ENCODE results near the gene TSHZ3.

TSHZ3 gene

DNA sequence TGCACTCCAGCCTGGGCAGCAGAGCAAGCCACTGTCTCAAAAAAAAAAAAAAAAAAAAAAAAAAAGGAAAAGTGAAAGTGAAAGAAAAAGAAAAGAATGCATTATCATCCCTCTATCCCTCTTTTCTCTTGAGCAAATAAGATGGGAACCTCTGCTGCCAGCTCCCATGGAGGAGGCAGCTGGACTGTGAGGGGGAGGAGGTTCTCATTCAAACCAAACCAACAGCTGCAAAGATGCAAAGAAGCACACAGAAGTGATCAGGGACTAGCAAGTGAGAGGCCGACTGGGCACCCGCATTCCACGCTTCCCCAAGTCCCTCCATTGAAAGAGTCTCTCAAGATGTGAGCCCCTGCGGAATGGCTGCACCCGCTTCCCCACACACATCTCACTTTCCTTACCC is 63.5 kb downstream of the TSHZ3 start:
- DNase-seq, result no peak

DNA sequence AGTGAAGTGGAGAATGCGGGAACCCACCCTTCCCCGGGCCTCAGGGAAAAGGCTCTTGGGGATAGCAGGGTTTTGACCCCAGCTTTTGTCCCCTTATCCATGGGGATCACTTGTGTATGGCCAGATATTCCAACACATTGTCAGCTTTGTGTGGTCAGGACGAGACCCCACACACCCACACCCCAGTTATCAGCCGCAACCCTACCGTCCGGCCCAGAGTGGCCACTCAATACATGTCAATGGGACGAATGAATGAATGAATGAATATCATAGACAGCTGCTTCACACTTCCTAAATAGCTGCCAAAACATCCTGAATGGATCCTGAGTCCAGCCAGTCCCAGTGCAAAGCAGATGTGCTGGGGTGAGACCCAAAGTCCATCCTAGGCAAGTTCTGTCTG is 64.6 kb downstream of the TSHZ3 start:
- no peak for DNase-seq

DNA sequence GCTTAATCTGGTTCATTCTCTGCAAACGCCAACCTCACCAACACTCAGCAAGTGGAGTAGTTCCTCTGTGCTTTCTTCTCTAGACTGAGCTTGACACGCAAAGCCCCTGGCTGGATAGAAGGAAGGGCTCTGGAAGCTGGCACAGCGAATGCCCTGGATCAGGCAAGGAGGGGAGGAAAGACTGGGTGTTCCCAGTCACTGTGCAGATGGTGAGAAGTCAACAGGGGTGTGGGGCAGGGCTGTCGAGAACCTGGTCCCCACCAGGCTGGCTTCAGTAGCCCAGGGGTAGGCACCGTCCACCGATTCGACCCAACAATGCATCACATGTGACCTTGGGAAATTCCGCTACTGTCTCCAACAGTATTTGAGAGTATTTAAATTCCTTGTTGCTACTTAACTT is 65.5 kb downstream of the TSHZ3 start:
- no peak for DNase-seq

DNA sequence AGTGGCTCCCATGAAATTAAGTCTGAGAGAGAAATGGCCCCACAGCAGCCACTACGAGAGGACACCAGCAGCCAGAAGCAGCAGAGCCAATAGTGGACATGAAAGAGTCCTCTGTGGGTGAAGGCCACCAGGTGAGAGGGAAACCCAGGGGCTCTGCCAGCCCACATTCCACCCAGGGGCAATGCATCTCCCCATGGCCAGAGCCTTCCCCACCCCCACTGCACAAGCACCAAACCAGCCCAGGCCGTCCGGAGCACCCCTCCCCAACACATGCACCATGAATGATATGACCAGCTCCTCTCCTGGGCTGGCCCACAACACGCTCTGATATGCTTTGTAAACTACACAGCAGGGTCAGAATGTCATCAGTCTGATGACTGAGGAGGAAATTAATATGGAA is 66.9 kb downstream of the TSHZ3 start:
- no peak for DNase-seq

DNA sequence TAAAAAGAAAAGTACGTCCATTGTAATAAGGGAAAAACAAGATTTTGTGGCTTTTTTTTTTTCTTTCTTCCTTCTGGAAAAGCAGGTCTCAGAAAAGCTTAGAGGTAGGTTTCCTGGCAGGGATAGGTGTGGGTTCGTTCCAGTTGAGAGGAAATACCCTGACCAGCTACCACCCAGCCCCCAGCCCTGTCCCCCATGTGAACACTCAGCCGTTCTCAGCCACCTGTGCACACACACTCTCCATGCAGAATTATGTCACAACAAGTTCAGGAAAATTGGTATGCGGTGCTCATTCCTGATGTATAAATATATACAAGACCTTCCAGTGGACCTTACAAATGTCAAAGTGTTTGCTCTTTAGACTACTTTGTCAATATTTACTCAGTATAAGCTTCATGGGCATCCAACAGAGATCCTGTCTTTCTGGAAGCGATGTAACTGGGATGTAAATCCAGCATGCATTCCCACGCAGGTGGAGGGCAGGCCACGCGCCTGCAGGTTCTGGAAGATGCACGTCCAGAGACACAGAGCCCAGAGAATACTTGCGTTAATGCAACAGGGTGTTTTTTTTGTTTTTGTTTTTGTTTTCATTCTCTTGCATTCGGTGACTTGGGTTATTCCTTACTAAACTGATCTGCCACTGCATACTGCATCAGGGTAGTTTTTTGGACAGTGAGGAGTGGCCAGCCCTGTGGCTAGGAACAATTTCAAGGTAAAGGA is 68.8 kb downstream of the TSHZ3 start:
- DNase-seq, result no peak

DNA sequence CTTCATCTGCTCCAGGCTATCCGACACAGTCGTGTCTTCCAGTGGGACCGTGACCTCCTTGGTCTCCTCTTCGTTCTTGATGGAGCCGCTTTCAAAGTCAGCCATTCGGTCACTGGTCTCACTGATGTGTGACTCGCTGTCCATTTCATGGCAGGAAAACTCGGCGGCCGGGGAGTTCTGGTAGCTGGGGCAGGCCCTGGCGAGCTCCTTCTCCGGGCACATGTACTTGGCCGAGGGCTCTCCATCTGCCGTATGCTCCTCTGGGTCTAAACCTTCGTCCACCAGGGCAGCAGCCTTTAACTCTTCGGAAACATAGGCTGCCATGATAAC is 69.8 kb downstream of the TSHZ3 start:
- DNase-seq, result no peak

DNA sequence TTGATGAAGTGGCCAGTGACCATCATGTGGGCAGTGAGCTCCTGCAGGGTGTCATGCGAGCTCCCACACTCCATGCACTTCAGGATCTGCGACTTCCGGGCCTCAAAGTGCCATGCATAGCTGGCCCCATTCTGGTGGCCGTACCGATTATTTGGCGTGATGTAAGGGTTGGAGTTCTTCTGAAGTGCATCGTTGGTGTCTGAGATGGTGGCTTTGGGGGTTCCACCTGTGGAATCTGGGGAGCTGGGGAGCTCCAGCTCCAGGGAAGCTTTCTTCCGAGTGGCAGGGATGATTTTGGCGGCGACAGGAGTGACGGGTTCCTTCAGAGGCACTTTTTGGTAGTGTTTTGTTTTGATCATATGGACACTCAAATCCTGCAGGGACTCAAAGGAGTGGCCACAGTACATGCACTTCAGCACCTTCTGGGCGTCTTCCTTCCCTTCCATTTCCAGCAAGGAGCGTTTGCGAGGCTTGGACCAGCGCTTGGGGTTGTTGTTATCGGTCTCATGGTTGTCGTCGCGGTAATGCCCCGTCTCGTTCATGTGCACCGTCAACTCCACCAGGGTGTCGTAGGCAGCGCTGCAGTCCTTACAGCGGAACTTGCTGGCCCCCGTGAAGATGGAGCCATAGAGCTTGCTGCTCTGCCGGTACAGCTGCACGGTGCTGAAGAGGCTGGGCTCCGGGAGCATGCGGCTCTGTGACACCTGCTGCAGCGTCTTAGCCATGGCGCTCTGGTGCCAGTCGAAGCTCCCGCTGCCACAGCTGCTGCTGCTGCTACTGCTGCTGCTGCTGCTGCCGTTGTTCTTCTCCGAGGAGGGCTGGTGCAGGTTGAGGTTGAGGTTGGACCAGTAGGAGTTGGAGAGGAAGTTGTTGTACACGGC is 70.4 kb downstream of the TSHZ3 start:
- no peak for DNase-seq

DNA sequence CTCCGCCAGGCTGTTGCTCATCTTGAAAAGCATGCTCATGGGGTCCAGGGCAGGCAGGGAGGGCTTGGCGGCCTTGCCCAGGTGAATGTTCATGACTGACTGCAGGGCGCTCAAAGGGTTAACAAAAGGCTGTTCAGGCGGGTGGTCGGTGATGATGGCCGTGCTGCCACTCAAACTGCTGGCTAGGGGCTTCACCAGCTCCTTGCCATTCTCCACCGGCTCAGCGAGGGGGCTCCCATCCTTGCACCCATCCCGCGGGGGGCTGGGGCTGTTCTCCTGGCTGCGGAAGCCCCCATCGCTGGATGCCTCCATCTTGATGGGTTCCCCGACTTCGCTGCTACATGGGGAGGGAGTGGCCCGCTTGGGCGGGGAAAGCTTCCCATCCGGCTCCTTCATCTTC is 71.7 kb downstream of the TSHZ3 start:
- DNase-seq, result no peak

DNA sequence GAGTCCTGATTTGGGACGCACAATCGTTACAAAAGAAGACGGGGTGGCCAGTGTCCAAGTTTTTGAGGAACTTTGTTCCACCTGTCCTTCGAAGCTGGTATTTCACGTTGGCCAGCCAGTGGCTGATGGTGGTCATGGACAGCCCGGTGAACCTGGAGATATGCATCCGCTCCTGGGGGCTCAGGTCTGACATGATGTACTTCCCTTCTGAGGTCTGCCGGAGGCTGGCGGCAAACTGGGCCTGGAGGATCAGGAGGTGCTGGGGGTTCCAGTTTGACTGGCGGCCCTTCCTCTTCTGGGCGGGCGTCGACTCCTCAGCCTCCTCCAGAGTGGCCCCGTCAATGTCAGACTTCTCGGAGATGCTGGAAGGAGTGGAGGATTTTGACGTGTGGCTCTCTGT is 72.4 kb downstream of the TSHZ3 start:
- no peak for DNase-seq

DNA sequence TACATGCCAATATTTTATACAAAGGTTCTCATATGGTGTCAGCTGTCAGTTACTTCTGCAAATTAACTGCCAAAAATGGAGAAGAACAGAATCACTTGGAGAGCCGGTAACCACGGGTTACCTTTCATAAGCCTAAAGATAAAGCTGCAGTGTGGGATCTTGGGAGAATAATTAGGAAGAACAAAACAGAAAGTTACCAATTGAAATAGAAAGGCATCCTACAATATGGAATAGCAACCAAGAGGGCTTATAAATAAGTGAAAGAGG is 74.2 kb downstream of the TSHZ3 start:
- DNase-seq, result no peak

DNA sequence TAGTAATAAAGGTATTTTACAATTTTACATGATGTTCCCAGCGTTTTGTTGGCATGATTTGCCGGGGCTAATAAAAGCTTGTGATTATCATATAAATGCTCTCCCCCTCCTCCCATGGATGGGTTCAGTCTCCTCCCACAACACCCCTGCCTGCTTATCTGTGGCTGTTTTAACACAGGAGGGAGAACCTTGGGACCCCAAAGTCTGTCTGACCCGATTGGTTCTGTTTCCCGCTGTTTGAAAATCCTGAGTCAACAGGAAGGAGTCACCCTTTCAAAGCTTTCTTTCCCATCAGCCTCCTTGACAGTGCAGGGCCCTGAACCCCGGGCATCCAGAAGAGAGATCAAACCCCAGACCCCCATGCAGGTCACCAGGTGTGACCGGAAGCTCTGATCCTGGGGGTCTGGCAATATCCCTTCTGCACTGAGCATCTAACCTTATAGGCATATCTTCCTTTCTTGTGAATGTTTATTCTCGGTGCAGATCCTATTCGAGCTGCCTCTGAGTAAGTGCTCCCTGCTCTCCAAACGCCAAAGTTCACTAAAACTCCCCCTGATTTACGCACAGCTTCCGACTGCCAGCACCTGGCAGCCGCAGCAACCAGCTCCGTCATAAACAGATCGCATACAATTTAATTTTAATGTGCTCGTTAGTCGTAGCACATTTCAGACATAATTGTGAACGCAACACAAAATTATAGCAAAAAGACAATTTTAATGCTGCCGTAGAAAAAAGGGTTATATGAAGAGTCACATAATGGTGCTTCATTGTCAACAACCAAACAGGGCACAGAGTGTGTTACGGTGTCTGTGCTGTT is 74.8 kb downstream of the TSHZ3 start:
- no peak for DNase-seq

DNA sequence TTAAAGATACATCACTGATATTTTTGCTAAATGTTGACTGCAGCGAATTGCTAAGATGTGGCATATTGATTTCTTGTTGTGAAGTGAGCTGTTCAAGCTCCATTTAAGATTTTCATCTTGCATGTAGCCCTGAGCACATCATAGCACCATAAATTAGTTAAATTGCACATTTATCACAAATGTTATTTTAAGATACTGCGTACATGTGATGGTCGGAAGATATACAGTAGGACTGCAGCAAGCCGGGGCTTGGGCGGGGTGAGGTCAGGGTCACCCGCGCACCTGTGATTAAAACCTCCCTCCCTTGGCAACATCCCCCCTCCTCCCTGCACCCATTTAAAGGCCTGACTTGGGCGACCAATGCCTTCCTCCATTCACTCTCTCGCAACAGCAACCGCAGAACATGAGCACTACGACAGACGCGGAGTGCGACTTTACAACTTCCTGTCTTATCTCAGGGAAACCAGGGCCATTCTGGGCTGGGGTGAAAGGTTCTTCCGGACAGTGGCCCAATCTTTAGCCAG is 76.6 kb downstream of the TSHZ3 start:
- no peak for DNase-seq

DNA sequence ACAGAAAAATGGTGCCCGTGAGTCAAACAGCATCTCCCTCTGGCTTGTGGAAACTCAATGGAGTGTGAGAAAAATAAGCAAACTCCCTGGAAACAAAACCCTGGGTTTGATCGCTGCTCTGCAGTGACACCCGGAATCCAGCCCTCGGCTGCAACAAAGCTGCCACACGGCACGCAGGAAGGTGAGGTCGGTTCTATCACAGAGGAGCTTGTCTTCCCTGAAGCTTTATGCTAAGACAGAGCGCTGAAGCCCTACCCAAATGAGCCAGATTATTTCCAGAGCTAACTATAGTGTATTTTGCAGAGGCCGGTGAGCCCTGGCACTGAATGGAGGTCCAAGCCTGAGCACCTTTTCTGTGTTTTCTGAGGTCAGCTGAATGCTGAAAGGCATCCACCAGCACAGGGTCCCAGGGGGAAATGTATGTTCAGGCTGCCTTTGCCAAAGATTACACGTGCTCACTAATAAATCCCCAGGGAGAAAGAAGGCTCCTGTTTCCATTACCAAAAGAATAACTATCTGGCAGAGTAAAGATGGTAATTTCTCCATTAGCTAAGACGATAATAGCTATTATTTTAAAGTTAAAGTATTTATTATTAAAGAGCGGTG is 77.8 kb downstream of the TSHZ3 start:
- DNase-seq, result no peak

DNA sequence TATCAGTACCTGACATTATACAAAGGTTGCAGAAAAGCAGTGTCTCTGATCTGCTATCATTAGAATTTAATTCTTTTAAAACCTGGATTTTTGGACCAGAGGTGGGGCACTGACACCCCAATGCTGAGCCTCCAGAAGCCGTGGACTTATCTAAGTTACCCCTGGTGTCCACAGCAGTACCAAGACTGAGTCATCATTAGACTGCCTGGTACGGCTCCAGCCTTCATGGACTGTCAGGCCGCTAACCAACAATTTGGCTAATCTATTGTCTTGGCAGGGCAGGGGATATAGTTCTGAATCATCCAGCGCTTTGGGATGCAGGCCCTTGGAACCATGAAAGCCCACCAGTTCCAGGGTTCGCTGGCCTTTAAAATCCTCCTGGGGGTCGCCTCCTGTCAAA is 78.3 kb downstream of the TSHZ3 start:
- DNase-seq, result no peak

DNA sequence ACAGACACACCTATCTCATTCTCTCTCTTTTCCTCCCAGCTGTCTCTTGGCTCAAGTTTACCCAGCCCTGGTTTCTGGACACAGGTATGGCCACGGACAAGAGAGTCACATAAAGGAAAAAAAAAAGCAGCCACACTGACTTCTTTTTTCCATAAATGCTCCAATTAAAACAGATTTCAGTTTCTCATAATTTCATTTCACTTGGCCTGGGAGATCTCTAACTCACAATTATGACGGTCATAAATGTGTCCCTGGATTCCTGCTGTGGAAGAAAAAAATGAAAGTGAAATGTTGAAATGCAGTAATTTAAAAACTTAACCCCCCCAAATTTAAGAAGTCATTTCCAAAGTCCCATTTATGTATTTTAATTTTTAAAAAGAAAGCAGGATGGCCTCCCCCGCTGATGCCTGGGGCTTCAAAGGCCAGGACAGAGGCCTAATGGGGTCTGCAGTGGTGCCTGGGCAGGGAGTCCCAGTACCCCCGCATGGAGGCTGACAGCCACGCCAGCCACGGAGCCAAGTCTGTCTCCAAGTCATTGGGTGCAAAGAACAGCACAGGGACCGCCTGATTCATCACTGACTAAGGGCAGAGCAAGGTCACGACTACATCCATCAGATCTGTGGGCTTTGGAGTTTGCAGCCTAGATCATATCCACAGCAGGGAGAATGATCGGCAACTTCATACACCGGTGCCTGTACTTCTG is 79.7 kb downstream of the TSHZ3 start:
- DNase-seq, result no peak

DNA sequence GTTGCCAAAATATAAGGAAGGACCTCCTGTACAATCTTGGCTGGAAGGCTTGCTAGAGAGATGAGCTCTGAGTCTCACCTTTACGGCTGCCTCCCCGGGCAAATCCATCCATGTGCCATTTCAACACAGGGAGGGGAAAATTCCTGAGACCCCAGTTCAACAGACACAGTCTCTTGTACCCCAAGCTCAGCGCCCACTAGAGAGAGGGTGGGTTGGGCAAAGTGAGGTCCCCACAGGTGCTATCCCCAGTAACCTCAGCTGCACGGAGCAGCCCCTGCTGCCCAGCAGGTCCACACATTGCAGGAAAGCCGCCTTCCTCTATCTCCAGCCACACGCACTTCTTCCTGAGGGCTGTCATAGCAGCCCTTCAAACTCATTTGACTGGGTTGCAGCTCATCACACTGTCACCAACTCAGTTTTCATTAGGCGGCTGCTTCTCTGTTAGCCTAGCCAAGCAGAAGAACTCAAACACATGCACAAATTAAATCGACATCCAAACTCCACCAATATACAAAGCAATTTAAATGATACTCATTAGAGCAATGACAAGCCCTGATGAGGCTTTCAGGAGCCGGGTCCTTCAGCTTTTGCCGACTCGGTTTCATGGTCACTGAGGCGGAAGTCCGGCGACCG is 80.4 kb downstream of the TSHZ3 start:
- no peak for DNase-seq

DNA sequence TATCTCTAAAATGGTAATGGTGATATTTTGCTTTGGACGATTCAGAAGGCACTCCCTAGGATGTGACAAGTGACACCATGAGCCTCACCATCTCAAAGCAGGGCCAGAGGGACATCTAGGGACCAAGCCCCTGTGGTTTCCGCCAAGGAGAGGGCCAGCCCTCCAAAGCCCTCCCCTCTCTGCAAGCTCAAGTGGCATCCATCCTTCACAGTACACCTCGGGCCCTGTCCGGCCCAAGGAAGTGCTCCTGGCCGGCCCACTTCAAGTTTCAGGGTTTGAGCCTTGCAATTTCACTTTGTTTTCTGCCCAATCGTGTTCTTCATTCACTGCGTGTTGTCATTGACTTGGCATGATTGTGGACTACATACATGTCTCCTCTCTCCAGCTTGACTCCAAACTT is 82.5 kb downstream of the TSHZ3 start:
- no peak for DNase-seq

DNA sequence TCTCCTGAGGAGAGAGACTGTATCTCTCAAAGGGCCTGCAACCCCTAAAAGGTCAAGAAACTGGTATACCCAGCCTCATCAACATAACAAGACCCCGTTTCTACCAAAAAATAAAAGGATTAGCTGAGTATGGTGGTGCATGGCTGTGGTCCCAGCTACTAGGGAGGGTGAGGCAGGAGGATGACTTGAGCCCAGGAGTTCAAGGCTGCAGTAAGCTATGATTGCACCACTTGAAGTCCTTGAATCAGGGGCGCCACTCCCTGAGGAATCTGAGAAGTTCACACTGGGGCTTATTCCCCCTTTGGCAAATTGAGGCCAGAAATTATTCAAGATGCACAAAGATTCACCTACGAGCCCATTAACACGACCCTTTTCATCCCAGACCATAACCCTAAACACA is 83.0 kb downstream of the TSHZ3 start:
- DNase-seq, result no peak

DNA sequence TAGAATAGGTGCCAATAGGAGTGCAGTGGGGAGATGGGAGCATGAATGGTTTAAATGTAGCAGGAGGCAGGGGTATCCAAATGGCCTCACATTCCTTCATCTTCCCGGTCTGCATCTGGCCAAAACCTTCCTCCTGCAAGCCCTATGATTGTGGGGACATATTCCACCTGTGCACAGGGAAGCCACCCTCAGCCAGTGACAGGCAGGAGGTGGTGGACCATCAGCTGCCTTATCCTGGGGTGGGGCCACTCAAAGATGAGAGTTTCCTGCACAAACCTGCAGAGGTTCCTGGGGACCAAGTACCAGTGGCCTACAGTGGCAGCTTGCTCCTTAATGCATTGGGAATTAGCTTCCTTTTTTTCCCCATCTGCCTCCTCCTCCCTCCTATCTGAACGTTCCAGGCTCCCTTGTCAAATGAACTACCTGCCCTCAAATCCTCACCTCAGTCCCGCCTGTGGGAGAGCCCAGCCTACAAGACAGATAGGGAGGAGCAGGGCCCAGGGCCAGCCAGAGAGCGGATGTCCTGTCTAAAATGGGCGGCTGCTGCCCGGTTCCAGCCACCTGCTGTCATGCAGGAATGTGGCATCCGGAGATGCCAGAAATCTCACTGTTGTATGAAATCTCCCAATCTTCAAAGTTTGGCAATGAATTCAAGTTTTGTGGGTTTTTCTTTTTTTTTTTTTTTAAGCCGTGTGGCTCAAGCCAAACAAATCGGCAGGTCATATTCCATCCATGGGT is 85.0 kb downstream of the TSHZ3 start:
- no peak for DNase-seq

DNA sequence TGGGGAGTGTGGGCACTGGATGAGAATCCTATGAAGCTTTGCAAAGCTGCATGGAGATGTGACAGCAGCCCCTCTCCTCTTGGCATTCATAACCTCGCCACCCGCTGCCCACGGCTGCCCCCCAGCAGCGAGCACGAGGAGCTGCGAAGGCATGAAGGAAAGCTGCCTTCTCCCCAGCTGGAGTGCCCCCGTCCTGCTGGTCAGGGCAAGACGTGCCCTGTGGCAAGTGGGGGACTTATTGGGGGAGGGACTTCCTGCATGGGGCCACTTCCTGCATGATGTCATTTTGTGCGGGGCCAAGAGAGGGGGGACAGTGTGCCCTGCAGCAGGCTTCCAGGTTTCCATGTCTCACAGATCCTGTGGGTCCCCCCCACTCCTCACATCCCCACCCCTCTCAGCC is 85.9 kb downstream of the TSHZ3 start:
- no peak for DNase-seq

DNA sequence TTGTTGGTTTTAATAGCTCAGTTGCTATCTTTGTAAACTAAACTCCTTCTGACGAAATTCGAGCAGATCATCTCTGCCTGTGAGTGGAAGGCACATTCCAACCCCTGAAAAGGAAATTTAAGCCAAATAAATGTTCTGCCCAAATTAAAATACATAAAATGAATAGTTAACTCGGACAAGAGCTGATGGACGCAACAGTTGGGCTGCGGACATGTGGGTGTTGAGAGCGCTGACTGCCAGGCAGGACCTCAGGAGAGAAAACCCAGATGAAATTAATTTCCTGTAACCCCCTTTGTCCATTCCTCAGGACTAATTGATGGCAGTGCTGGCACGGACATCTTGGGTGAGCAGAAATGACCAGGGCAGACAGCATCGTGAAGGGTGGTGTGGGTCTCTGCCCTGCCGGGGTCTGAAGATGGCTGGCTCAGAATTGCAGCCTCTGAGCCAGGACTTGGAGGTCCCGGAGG is 86.5 kb downstream of the TSHZ3 start:
- no peak for DNase-seq
